Activated CD4-positive, alpha-beta T cell treated with anti-CD3 and anti-CD28 coated beads, Interleukin-2, amount 10 ng/mL, durations not matched to agents 24 days and 14 days (primary cell): ENCODE measurements around the gene STARD3NL. TPM values are rescaled to one million over a fixed set of nuclear protein-coding genes. Genes with fewer than 3 reads are reported as not detected.
"Not testable (repeated sequence)": the region's sequence is repeated elsewhere in the genome, so short reads cannot be mapped to it uniquely, and the experiment has no call there.

Source experiments
- DNase-seq: peaks from one replicate; pipeline ENCODE4 v3.0.0; 2022
- H3K27ac Mint-ChIP-seq: one replicate; pipeline ENCODE4 v1.8.0; 2022; ENCODE audit warnings: mild to moderate bottlenecking, mixed read lengths
- H3K27me3 Mint-ChIP-seq: one replicate; pipeline ENCODE4 v1.8.0; 2022; ENCODE audit warnings: mixed read lengths
- H3K36me3 Mint-ChIP-seq: one replicate; pipeline ENCODE4 v1.8.0; 2022; ENCODE audit warnings: low read depth, mild to moderate bottlenecking, mixed read lengths
- H3K4me1 Mint-ChIP-seq: one replicate; pipeline ENCODE4 v1.8.0; 2021; ENCODE audit warnings: mixed read lengths
- H3K4me3 Mint-ChIP-seq: one replicate; pipeline ENCODE4 v1.8.0; 2022; ENCODE audit warnings: mild to moderate bottlenecking, moderate library complexity, mixed read lengths
- H3K9me3 Mint-ChIP-seq: one replicate; pipeline ENCODE4 v1.8.0; 2021; ENCODE audit warnings: mixed read lengths
- intact Hi-C: fragments of 100-400 bp; cut with micrococcal nuclease; formaldehyde crosslinking; loops from one replicate; pipeline ENCODE4 v1.15.1; 2023
- total RNA-seq: library from RNA; stranded (reverse); gene quantifications from 2 replicates; pipeline ENCODE4 v1.2.3, GENCODE V29; 2022

STARD3NL gene
- total RNA-seq, 1 donor from 2014 or later, result 27.5 TPM

DNA sequence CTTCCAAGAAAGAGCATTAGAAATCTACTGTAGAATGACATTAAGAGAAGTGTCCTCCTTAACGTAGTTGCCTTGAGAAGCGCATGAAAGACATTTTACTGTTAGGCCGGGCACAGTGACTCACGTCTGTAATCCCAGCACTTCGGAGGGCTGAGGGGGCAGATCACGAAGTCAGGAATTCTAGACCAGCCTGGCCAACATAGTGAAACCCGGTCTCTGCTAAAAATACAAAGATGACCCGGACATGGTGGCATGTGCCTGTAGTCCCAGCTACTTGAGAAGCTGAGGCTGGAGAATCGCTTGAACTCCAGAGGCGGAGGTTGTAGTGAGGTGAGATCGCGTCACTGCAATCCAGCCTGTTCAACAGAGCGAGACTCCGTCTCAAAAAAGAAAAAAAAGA is 66.5 kb downstream of the STARD3NL start:
- H3K4me1 Mint-ChIP-seq, result peaks cover 4% of the 10 kb centered on the region
- no peak overlapping the region for H3K27ac Mint-ChIP-seq
- H3K36me3 Mint-ChIP-seq, result peaks cover 7% of the 10 kb centered on the region
- H3K27me3 Mint-ChIP-seq, result peaks cover 3% of the 10 kb centered on the region
- no peak overlapping the region for H3K4me3 Mint-ChIP-seq
- no peaks in the 10 kb centered on the region for H3K9me3 Mint-ChIP-seq
- intact Hi-C loops, result no loop called here
- DNase-seq, result no peak

DNA sequence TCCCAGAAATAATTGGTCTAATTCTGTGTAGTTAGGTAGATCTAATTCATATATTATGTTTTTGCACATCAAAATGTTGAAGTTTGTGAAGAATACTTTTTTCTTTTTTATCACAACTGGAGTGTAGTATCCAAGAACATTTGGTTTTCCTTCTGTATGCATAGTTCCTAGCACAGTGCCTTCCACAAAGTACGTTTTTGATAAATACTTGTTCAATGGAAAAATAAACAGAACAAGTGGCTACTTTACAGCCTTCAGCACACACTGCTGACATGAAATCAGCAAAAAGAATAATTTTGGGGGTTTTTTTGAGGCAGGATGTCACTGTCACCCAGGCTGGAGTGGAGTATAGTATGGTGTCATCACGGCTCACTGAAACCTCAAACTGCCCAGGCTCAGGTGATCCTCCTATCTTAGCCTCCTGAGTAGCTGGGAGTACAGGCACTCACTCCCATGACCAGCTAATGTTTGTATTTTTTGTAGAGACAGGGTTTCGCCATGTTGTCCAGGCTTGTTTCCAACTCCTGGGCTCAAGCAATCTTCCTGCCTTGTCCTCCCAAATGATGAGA is 67.4 kb downstream of the STARD3NL start:
- no peak for DNase-seq
- Mint-ChIP-seq H3K9me3 (no peaks in the 10 kb centered on the region), H3K4me1 (peaks cover 4% of the 10 kb centered on the region), H3K36me3 (peaks cover 7% of the 10 kb centered on the region), H3K27ac (no peak overlapping the region), H3K27me3 (peaks cover 3% of the 10 kb centered on the region), H3K4me3 (no peak overlapping the region)
- intact Hi-C loops, result no loop called here

- DNase-seq, result no peak
- Mint-ChIP-seq H3K36me3 (peaks cover 5% of the 10 kb centered on the region), H3K27me3 (peaks cover 2% of the 10 kb centered on the region), H3K9me3 (no peaks in the 10 kb centered on the region), H3K4me3 (no peak overlapping the region), H3K27ac (no peak overlapping the region), H3K4me1 (peaks cover 4% of the 10 kb centered on the region)
- intact Hi-C loops, result no loop called here
Measured at GRCh38 chr7:38248069-38248567, 70.1 kb downstream of the STARD3NL start.

DNA sequence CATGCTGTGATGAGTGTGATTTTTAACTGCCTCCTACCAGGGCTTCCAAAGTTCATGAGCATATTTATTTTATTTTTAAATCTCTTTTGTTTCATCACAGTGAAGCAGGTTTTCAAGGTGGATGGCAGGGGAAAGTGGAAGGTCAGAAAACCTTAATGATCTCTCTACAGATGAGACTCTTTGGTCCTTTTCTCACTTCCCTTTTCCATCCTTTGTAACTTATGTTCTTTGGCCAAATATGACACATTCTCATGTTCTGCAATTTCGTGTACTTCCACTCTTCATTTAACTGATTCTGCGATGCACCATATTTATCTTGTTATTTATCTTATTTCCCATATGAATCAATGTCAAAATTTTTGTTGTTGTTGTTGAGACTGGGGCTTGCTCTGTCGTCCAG is 71.8 kb downstream of the STARD3NL start:
- H3K27me3 Mint-ChIP-seq, H3K36me3 Mint-ChIP-seq, H3K27ac Mint-ChIP-seq, DNase-seq, H3K4me1 Mint-ChIP-seq, intact Hi-C loops, H3K4me3 Mint-ChIP-seq, H3K9me3 Mint-ChIP-seq: not testable (repeated sequence)

DNA sequence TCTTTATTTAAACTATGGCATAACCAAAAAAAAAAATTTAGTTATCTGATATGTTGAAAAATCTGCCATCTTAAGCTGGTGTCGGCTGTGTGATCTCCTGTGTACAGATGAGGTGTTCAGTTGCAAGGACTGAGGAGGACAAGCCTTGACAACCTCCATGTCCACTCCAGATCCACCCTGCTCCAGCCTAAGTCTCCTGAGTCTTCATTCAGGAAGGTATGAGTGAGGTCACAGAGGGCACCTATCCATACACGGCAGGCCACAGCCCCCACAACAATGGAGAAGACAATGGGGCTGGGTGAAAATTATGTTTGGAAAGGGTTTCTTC is 79.3 kb downstream of the STARD3NL start:
- Mint-ChIP-seq H3K9me3 (no peaks in the 10 kb centered on the region), H3K27ac (no peak overlapping the region), H3K27me3 (no peaks in the 10 kb centered on the region), H3K4me3 (no peak overlapping the region), H3K4me1 (no peaks in the 10 kb centered on the region), H3K36me3 (no peaks in the 10 kb centered on the region)
- DNase-seq, result no peak
- intact Hi-C loops, result no loop called here

GRCh38 chr7:38259157-38259556 is 81.1 kb downstream of the STARD3NL start:
- H3K36me3 Mint-ChIP-seq, intact Hi-C loops, H3K27ac Mint-ChIP-seq, H3K9me3 Mint-ChIP-seq, H3K4me1 Mint-ChIP-seq, H3K27me3 Mint-ChIP-seq, H3K4me3 Mint-ChIP-seq, DNase-seq: not testable (repeated sequence)

DNA sequence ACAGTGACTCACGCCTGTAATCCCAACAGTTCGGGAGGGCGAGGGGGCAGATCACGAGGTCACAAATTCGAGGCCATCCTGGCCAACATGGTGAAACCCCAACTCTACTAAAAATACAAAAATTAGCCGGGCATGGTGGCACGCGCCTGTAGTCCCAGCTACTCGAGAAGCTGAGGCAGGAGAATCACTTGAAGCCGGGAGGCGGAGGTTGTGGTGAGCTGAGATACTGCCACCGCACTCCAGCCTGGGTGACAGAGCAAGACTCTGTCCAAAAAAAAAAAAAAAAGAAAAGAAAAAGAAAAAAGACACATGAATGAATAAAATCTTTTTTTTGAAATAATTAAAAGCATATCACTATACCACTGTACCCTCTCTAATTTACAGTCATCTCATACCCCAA is 83.6 kb downstream of the STARD3NL start:
- H3K4me3 Mint-ChIP-seq, intact Hi-C loops, DNase-seq, H3K36me3 Mint-ChIP-seq, H3K9me3 Mint-ChIP-seq, H3K27ac Mint-ChIP-seq, H3K27me3 Mint-ChIP-seq, H3K4me1 Mint-ChIP-seq: not testable (repeated sequence)

DNA sequence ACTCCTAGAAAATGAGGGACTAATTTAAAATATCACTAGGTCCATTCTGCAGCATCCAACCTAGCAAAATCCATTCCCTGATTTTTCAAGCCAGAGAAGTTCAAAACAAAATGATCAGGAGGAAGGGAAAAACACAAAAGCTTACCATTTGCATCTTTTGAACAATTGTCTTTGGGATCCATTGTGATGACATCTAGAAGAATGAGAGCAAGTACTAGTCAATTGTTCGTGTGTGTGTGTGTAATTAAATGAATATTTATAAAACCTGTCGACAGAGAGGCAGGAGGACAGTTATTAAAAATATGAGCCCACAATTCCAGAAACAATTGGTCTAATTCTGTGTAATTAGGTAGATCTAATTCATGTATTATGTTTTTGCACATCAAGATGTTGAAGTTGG is 84.0 kb downstream of the STARD3NL start:
- intact Hi-C loops, H3K27ac Mint-ChIP-seq, DNase-seq, H3K4me3 Mint-ChIP-seq, H3K27me3 Mint-ChIP-seq, H3K4me1 Mint-ChIP-seq, H3K9me3 Mint-ChIP-seq, H3K36me3 Mint-ChIP-seq: not testable (repeated sequence)

DNA sequence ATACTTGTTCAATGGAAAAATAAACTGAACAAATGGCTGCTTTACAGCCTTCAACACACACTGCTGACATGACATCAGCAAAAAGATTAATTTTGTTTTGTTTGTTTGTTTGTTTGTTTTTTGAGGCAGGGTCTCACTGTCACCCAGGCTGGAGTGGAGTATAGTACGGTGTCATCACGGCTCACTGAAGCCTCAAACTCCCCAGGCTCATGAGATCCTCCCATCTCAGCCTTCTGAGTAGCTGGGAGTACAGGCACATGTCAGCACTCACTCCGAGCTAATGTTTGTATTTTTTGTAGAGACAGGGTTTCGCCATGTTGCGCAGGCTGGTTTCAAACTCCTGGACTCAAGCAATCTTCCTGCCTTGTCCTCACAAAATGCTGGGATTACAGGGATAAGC is 84.5 kb downstream of the STARD3NL start:
- no peak overlapping the region for H3K27ac Mint-ChIP-seq
- DNase-seq, result no peak
- no peak overlapping the region for H3K4me3 Mint-ChIP-seq
- no peaks in the 10 kb centered on the region for H3K4me1 Mint-ChIP-seq
- H3K9me3 Mint-ChIP-seq, result no peaks in the 10 kb centered on the region
- no peaks in the 10 kb centered on the region for H3K36me3 Mint-ChIP-seq
- intact Hi-C loops, result no loop called here
- H3K27me3 Mint-ChIP-seq, result no peaks in the 10 kb centered on the region

- H3K27me3 Mint-ChIP-seq, H3K27ac Mint-ChIP-seq, H3K36me3 Mint-ChIP-seq, H3K4me3 Mint-ChIP-seq, H3K4me1 Mint-ChIP-seq, DNase-seq, H3K9me3 Mint-ChIP-seq, intact Hi-C loops: not testable (repeated sequence)
Measured at GRCh38 chr7:38263274-38263673, 85.2 kb downstream of the STARD3NL start.

- H3K27me3 Mint-ChIP-seq, H3K4me3 Mint-ChIP-seq, H3K4me1 Mint-ChIP-seq, H3K27ac Mint-ChIP-seq, intact Hi-C loops, H3K36me3 Mint-ChIP-seq, H3K9me3 Mint-ChIP-seq, DNase-seq: not testable (repeated sequence)
Measured at GRCh38 chr7:38264602-38265001, 86.6 kb downstream of the STARD3NL start.

DNA sequence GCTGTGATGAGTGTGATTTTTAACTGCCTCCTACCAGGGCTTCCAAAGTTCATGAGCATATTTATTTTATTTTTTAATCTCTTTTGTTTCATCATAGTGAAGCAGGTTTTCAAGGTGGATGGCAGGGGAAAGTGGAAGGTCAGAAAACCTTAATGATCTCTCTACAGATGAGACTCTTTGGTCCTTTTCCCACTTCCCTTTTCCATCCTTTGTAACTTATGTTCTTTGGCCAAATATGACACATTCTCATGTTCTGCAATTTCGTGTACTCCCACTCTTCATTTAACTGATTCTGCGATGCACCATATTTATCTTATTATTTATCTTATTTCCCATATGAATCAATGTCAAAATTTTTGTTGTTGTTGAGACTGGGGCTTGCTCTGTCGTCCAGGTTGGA is 87.9 kb downstream of the STARD3NL start:
- H3K4me1 Mint-ChIP-seq, intact Hi-C loops, H3K36me3 Mint-ChIP-seq, DNase-seq, H3K27me3 Mint-ChIP-seq, H3K4me3 Mint-ChIP-seq, H3K27ac Mint-ChIP-seq, H3K9me3 Mint-ChIP-seq: not testable (repeated sequence)

DNA sequence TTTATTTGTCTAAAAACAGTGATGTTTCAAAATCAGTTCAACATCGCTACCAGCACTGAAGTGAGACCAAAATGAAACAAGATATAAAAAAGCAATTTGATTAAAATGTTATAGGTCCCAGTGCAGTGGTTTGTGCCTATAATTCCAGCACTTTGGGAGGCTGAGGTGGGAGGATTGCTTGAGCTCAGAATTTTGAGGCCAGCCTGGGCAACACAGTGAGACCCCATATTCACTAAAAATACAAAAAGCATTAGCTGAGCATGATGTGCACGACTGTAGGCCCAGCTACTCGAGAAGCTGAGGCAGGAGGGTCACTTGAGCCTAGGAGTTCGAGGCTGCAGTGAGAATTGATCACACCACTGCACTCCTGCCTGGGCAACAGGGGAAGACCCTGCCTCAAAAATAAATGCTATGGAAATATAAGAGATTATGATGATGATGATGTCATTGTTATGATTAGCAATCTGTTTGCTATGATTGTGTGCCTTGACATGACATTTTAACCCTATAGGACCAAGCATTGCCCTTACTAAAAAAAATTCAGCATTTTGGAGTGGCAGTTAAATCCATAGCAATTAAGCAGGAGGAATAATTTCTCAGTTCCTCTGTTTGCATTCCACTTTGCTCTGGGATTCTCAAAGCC is 91.8 kb downstream of the STARD3NL start:
- intact Hi-C loops, H3K27me3 Mint-ChIP-seq, H3K9me3 Mint-ChIP-seq, H3K27ac Mint-ChIP-seq, H3K4me1 Mint-ChIP-seq, H3K4me3 Mint-ChIP-seq, DNase-seq, H3K36me3 Mint-ChIP-seq: not testable (repeated sequence)

- H3K36me3 Mint-ChIP-seq, DNase-seq, H3K27me3 Mint-ChIP-seq, H3K4me1 Mint-ChIP-seq, H3K27ac Mint-ChIP-seq, H3K9me3 Mint-ChIP-seq, intact Hi-C loops, H3K4me3 Mint-ChIP-seq: not testable (repeated sequence)
Measured at GRCh38 chr7:38270405-38270804, 92.4 kb downstream of the STARD3NL start.
